HepG2 (cell line): Measurements from ENCODE around the gene OSCP1. TPM values are rescaled to one million over a fixed set of nuclear protein-coding genes. Genes with fewer than 3 reads are reported as not detected.

Experiments used
- ATAC-seq: fragments of 200-7000 bp; cut with Tn5 transposase; 3 replicates; pipeline ENCODE4 v1.9.1; 2020; ENCODE audit warnings: mild to moderate bottlenecking, moderate library complexity
- BruUV-seq: library from RNA; stranded (reverse); fragments of 400-500 nt; replicated peaks from 2 replicates; lab custom pipeline; 2021; lab: Mats Ljungman, UMichigan
- CTCF ChIA-PET: fragments of 300-600 bp; formaldehyde crosslinking; extraction: SDS; loops from one replicate; lab custom pipeline; 2021; ENCODE audit warnings: low total read pairs, inconsistent platforms, low intra/inter-chr PET ratio; lab: Yijun Ruan, JAX
- POLR2A ChIA-PET: fragments of 350-600 bp; sonication (Branson Sonifier 250); formaldehyde crosslinking; loops from one replicate; lab custom pipeline; 2020; ENCODE audit warnings: antibody characterized with exemption, inconsistent platforms; lab: Yijun Ruan, JAX
- DNase-seq: peaks from one replicate; pipeline ENCODE4 v3.0.0-alpha.2; 2015; ENCODE audit warnings: low spot score
- FAIRE-seq: peaks from 3 replicates; lab custom pipeline; 2011; peaks lifted over from hg19 to GRCh38; lab: Jason Lieb, UNC
- H2AFZ ChIP-seq: one replicate; pipeline ENCODE4 v1.6.1; 2011; ENCODE audit warnings: low read length, inconsistent platforms
- H3K27ac ChIP-seq: fragments of 300-600 bp; 3 replicates; pipeline ENCODE4 v1.8.0; 2011; ENCODE audit warnings: mixed run types, mild to moderate bottlenecking, mixed read lengths, low read length, inconsistent platforms; ENCODE audit not compliant: insufficient read depth; ENCODE audit errors: extremely low read length
- H3K27me3 ChIP-seq, 2 experiments: fragments of 200-600 bp in 1 of 2; 2 replicates in 1 of 2; 3 replicates in 1 of 2; pipeline versions ENCODE4 v1.6.0 to v1.8.0; 2011; ENCODE audit warnings: low read length in 2 of 2, mild to moderate bottlenecking in 2 of 2, moderate library complexity in 2 of 2, inconsistent platforms in 1 of 2; ENCODE audit not compliant: insufficient read depth in 2 of 2, control insufficient read depth in 1 of 2
- H3K36me3 ChIP-seq, 2 experiments: fragments of 200-600 bp in 1 of 2; replicated peaks in 1 of 2; 2 replicates in 1 of 2; 3 replicates in 1 of 2; pipeline versions ENCODE4 v1.5.1 to v1.8.0; 2011; ENCODE audit warnings: low read length in 2 of 2, inconsistent platforms in 1 of 2; ENCODE audit not compliant: insufficient read depth in 2 of 2, control insufficient read depth in 1 of 2
- H3K4me1 ChIP-seq: 2 replicates; pipeline ENCODE4 v1.5.1; 2012; ENCODE audit warnings: low read length, inconsistent platforms; ENCODE audit not compliant: insufficient read depth
- H3K4me2 ChIP-seq: 2 replicates; pipeline ENCODE4 v1.6.0; 2011; ENCODE audit warnings: low read depth, low read length, inconsistent platforms
- H3K4me3 ChIP-seq, 3 experiments: fragments of 200-600 bp in 1 of 3; sonication (generic), shearing (Covaris generic) in 1 of 3; replicated peaks in 1 of 3; 2 replicates each; pipeline ENCODE4 v1.5.1; 2011 to 2016; ENCODE audit warnings: low read length in 3 of 3, inconsistent platforms in 2 of 3, low read depth in 2 of 3, mild to moderate bottlenecking in 2 of 3, control low read depth in 1 of 3, mixed read lengths in 1 of 3; ENCODE audit not compliant: insufficient read depth in 1 of 3
- H3K79me2 ChIP-seq: one replicate; pipeline ENCODE4 v1.6.1; 2011; ENCODE audit warnings: low read length, inconsistent platforms; ENCODE audit not compliant: insufficient read depth
- H3K9ac ChIP-seq: 2 replicates; pipeline ENCODE4 v1.6.0; 2011; ENCODE audit warnings: mild to moderate bottlenecking, low read depth, low read length, inconsistent platforms; ENCODE audit not compliant: insufficient read depth
- H3K9me3 ChIP-seq: 2 replicates; pipeline ENCODE4 v1.5.1; 2012; ENCODE audit warnings: mild to moderate bottlenecking, low read length
- H4K20me1 ChIP-seq: 2 replicates; pipeline ENCODE4 v1.6.0; 2011; ENCODE audit warnings: inconsistent platforms, mild to moderate bottlenecking, low read length, moderate library complexity; ENCODE audit not compliant: insufficient read depth
- HINFP ChIP-seq: sonication (generic); formaldehyde crosslinking; IDR thresholded peaks from 2 replicates; pipeline ENCODE4 v1.4.0; 2020; ENCODE audit warnings: low read depth, mild to moderate bottlenecking, missing genetic modification reagents
- PHB2 ChIP-seq: fragments of 450-650 bp; IDR thresholded peaks from 2 replicates; pipeline ENCODE4 v1.6.1; 2018; ENCODE audit not compliant: partially characterized antibody
- SP5 ChIP-seq: IDR thresholded peaks from 2 replicates; pipeline ENCODE4 v1.6.1; 2016; ENCODE audit warnings: low read depth, borderline replicate concordance
- SSRP1 ChIP-seq: IDR thresholded peaks from 2 replicates; pipeline ENCODE4 v1.6.1; 2016; ENCODE audit warnings: control low read depth
- ZMYM3 ChIP-seq: sonication (generic); formaldehyde crosslinking; IDR thresholded peaks from 2 replicates; pipeline ENCODE4 v1.5.1; 2020; ENCODE audit warnings: mild to moderate bottlenecking, missing genetic modification reagents
- ZNF646 ChIP-seq: sonication (generic); formaldehyde crosslinking; IDR thresholded peaks from 2 replicates; pipeline ENCODE4 v1.9.0; 2021; ENCODE audit warnings: mild to moderate bottlenecking, missing genetic modification reagents
- ZNF792 ChIP-seq: IDR thresholded peaks from 2 replicates; pipeline ENCODE4 v1.6.1; 2016
- WGBS: methylation state at CpG from one replicate; pipeline ENCODE4 v1.1.6; 2017; ENCODE audit warnings: low lambda C conversion rate; 5-methylcytosine and 5-hydroxymethylcytosine counted together
- in situ Hi-C: cut with HindIII; loops from 2 replicates; pipeline ENCODE4 v1.10.0; 2017; ENCODE audit warnings: low pct_unique_long_range_greater_than_20kb; ENCODE audit not compliant: extremely low pct_ligation_motif_present
- intact Hi-C: fragments of 100-400 bp; cut with micrococcal nuclease; formaldehyde crosslinking; loops from one replicate; pipeline ENCODE4 v1.10.0; 2022; ENCODE audit not compliant: unreplicated experiment
- polyA plus RNA-seq, 8 experiments: library from polyadenylated mRNA; depleted of rRNA in 3 of 8; stranded (reverse) in 7 of 8; unstranded in 1 of 8; fragments of >200 nt; fragmentation: Illumina TruSeq in 4 of 8; extraction: Trizol in 4 of 8; gene quantifications; 2 replicates each; pipeline versions ENCODE4 v1.2.1 to v1.2.3, GENCODE V29; 2011 to 2016; ENCODE audit warnings: low read depth in 4 of 8, missing spikeins in 1 of 8, mixed read lengths in 1 of 8; ENCODE audit not compliant: insufficient read depth in 1 of 8
- total RNA-seq, 5 experiments: library from RNA; depleted of rRNA; stranded (reverse); fragments of >200 nt; fragmentation: Illumina TruSeq; extraction: Trizol; gene quantifications; 2 replicates each; pipeline ENCODE4 v1.2.3, GENCODE V29; 2016; ENCODE audit warnings: low read depth in 1 of 5

OSCP1 gene
- total and polyA plus RNA-seq, 2 of the 13 experiments (the other 11 are each of a cell fraction or from before 2014, with no cell fraction given), result 0.60 to 0.84 TPM

GRCh38 chr1:36472656-36473055 is 22.4 kb upstream of the OSCP1 start:
- in situ Hi-C loops, result no loop called here
- Histone ChIP-seq H3K4me2 (peak overlapping the region; percentile 79), H3K36me3 (no peaks in the 10 kb centered on the region), H3K27ac (peak overlapping the region; percentile 35), H3K79me2 (no peaks in the 10 kb centered on the region), H3K4me3 (no peak overlapping the region), H2AFZ (no peak overlapping the region), H3K27me3 (no peaks in the 10 kb centered on the region), H3K4me1 (peaks cover 31% of the 10 kb centered on the region), H3K9ac (no peak overlapping the region), H4K20me1 (no peaks in the 10 kb centered on the region), H3K9me3 (no peaks in the 10 kb centered on the region)
- TF ChIP-seq ZNF792 (no peak), PHB2 (no peak), ZMYM3 (CRISPR knock-in tag) (peak; percentile 11; the same call in 1 of the 2 replicates), ZNF646 (CRISPR knock-in tag) (no peak), SP5 (CRISPR knock-in tag) (no peak), SSRP1 (CRISPR knock-in tag) (0 out of 2 replicates have a peak, but pooled peaks have one; percentile 20), HINFP (no peak)
- ChIA-PET POLR2A (interaction anchor here (1.3 to 2.4 kb wide), 4 partner anchors 9 to 72 kb away, joined by 4 to 21 read pairs (median 16); partner anchors contain the start of genes CSF3R and MRPS15), CTCF (no interaction called here)
- WGBS, result 80% methylated on average over 5 of the region's 6 CpGs
- intact Hi-C loops, result no loop called here
- no TSS peak for BruUV-seq
- DNase-seq, result no peak
- no peak for FAIRE-seq
- ATAC-seq, result no peak; the same call in 2 of the 3 replicates
